ENCODE results near the gene NOS1.

The NOS1 gene

GRCh38 chr12:117363056-117363662 lies 1.7 kb upstream of the NOS1 start:
- no peak for DNase-seq (ENCODE audit: low read depth)

- DNase-seq (ENCODE audit: low read depth) = no peak
Observed at GRCh38 chr12:117362391-117362790, 965 bp upstream of the NOS1 start.

DNA sequence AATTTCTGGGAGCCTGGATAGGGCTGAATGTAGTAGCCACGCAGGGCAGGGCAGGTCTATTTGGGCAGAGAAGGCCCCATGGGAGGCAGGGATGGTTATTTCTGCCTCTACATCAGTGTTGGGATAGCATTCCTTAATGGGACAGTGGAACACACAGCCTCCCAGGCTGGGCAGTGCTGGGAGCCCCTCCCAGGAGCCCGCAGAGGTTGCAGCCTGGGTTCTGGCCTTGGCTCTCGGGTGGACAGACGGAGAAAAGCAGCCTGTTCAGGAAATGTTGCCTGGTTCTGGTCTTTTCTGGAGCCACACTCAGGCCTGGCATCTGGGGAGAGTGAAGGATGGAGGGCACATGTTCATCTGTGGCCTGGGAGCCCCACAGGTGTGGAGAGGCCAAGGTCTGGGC lies 479 bp upstream of the NOS1 start:
- no peak for DNase-seq (ENCODE audit: low read depth)

DNA sequence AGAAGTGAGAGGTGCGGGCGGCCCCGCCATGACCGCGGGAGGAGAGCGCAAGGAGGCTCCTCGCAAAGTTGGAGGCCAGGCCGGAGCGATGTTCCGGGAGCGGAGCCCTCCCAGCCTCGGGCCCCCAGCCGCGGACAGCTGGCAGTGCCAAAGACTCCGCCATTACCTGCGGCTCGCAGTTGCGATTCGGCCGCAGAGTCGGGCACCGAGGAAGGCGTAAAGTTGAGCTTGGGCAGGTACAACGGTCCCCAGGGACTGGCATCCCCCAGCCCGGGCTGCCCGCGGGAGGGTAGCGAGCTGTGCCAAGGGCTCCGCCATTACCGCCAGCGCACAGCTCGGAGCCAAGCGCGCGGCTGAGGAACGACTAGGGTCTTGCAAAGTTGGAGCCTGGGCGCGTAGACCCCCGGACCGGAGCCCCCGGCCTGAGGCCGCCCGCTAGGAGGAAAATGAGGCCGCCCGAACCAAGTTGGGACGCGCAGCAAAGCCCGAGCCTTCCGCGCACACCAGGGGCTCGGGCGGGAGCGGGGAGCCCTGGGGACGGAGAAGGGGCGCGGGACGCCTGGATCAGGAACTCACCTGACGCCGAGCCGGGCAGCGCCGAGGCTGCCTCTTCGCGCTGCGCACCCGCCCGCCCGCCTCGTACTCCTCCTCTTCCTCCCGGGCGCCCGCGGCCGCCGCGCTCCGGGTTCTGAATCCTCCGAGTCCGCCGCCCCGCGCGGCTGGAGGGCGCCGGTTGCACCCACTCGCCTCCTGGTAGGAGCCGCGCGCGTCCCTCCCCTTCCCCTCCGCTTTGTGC lies 677 bp downstream of the NOS1 start:
- DNase-seq (ENCODE audit: low read depth) = no peak

- DNase-seq (ENCODE audit: low read depth) = no peak
Observed at GRCh38 chr12:117360222-117360550, 1.2 kb downstream of the NOS1 start.

- no peak for DNase-seq (ENCODE audit: low read depth)
Observed at GRCh38 chr12:117359029-117359845, 2.2 kb downstream of the NOS1 start.

- no peak for DNase-seq (ENCODE audit: low read depth)
Observed at GRCh38 chr12:117356048-117356447, 5.4 kb downstream of the NOS1 start.

DNA sequence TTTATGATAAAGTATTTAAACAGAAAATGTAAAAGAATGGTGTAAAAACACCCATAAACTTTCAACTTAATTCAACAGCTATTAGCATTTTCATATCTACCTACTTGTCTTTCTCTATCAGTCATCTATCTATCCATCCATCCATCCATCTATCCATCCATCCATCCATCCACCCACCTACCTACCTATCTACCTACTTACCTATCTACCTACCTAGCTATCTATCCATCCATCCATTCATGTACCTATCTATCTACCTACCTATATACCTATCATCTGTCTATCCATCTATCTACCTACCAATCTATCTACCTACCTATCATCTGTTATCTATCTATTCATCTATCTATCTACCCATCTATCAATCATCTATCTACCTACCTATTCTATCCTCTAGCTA lies 8.5 kb downstream of the NOS1 start:
- no peak for DNase-seq (ENCODE audit: low read depth)

DNA sequence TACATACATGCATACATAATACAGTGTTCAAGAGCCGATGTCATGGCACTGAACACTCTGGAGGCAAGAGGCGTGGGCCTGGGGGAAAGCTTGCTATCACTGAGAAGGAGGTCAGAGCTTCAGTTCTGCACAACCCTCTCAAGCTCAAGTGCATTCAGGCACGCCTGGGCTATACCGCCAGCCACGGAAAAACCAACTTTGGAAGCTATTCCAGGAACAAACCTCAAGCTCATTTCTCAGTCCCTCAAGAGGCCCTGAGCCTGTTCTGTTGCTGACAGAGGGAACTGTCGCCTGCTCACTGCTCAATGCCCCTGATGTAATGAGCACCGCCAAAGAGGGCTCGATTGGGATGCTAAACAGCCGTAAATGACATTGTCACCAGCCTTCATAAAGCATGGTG lies 9.2 kb downstream of the NOS1 start:
- no peak for DNase-seq (ENCODE audit: low read depth)

- no peak for DNase-seq (ENCODE audit: low read depth)
Observed at GRCh38 chr12:117350140-117350539, 11.3 kb downstream of the NOS1 start.

DNA sequence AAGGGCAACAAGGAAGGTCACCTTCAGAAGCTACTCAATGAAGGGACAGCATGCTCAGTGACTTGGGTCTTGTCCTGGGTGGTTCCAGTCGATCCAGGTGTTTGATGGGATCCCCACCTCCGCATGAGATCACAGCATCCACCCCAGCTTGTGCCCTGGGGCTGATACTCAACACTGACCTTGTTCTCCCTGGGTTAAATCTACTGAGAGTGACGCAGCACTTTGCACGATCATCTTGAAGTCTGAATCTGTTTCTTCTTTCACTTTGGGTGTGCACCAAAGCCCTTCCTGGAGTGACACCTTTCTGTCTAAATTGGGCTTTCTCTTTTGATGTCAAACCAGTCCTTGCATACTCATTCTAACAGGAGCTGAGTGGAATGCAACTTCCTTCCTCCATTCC lies 13.8 kb downstream of the NOS1 start:
- DNase-seq (ENCODE audit: low read depth) = no peak

DNA sequence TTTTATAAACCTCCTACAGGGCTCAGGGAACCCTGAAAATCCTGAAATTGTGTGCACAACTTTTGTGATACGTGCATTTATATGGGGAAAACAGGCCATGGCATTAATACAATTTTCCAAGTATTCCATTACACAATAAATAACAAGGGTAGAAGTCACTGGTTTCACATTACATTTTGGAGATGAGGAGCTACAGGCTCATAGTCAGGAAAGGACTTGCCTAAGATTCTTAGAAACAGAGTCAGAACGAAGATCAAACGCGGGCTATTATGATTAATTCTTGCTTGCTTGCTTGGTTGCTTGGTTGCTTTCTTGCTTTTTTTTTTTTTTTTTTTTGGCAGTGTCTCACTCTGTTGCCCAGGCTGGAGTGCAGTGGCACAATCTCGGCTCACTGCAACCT lies 16.7 kb downstream of the NOS1 start:
- no peak for DNase-seq (ENCODE audit: low read depth)

GRCh38 chr12:117343849-117344248 lies 17.6 kb downstream of the NOS1 start:
- DNase-seq (ENCODE audit: low read depth) = no peak

DNA sequence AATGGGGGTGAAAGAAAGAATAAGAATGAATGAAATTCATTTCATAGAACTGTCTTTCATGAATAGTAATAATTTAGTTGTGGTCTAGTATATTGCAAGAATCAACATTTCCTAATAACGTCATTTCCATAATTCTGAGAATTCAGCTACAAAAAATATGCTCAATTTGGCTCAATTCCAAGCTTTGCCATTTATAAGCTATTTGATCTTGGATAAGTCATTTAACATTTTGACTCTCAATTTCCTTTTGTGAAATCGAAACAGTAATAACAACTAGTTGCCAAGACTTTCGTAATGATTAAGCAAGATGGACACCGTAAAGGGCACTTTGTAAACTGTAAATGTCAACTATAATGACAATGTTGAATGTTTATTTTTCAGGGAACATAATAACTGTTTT lies 18.1 kb downstream of the NOS1 start:
- no peak for DNase-seq (ENCODE audit: low read depth)

DNA sequence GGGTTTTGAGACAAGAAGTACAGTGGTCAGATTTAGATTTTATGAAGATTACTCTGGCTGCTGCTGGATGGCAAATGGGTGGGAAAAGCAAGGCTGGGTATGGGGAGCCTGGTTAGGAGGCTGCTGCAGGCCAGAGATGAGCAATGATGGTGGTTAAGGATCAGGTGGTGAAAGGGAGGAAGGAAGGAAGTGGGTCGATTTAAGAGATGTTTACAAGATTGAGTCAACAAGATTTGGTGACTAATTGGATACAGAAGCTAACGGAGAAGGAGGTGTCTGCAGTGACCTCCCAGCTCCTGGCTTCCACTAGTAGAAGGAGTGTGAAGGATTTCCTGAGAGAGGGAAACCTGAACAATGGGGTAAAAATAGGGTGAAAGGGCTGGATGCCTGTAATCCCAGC lies 18.7 kb downstream of the NOS1 start:
- DNase-seq (ENCODE audit: low read depth) = no peak

GRCh38 chr12:117342247-117342646 lies 19.2 kb downstream of the NOS1 start:
- no peak for DNase-seq (ENCODE audit: low read depth)

- no peak for DNase-seq (ENCODE audit: low read depth)
Observed at GRCh38 chr12:117339104-117339503, 22.3 kb downstream of the NOS1 start.

DNA sequence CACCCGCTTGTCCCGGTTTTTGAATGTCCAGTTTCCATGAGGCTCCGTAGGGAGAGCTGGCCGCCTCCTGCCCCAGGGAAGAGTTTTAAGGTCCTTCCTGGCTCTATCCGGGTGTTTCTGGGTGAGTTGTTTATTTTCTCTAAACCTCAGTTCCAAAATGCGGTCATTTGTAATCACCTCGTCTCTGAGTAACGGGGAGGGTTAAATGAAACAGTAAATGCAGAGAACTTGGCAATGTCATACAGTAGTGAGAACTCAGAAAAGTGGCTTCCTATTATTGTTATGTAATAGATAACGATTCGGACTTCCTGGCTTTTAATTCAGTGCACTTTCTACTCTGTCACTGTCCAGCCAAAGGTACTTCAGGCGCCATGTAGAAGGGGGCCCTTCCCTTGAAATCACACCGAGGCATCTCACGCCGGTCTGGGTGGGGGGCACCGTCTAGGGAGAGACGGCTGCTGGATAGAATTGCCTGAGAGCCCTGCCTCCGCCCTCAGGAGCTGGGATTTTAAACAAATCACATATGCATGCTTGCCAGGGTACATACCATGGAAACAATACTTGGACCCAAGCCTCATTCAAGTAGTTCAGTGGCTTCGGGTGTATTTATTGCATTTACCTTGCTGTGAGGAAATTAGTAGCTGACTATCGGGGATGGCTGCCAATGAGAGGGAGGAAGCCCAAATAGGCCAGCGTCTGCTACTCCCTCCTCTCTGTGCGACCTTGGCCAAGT lies 26.4 kb downstream of the NOS1 start:
- DNase-seq (ENCODE audit: low read depth) = no peak

DNA sequence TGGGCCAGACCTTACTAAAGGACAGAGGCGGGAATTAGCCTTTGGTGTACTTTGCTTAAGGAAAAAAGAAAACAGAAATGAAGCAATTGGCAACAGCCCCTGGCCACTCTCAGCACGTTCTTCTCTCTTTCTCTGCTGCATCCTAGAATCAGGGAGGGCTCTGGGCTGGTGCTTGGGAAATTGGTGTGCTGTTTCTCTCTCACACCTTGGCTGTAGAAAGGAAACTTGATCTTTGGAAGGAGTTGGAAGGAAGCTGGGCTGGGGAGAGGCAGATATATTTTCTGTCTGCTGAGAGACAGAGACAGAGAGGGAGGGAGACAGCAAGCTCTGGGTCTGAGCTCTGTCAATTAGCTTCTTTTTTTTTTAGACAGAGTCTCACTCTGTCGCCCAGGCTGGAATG lies 27.4 kb downstream of the NOS1 start:
- DNase-seq (ENCODE audit: low read depth) = no peak

GRCh38 chr12:117333331-117333881 lies 28.0 kb downstream of the NOS1 start:
- no peak for DNase-seq (ENCODE audit: low read depth)

- DNase-seq (ENCODE audit: low read depth) = no peak
Observed at GRCh38 chr12:117331691-117332090, 29.7 kb downstream of the NOS1 start.

DNA sequence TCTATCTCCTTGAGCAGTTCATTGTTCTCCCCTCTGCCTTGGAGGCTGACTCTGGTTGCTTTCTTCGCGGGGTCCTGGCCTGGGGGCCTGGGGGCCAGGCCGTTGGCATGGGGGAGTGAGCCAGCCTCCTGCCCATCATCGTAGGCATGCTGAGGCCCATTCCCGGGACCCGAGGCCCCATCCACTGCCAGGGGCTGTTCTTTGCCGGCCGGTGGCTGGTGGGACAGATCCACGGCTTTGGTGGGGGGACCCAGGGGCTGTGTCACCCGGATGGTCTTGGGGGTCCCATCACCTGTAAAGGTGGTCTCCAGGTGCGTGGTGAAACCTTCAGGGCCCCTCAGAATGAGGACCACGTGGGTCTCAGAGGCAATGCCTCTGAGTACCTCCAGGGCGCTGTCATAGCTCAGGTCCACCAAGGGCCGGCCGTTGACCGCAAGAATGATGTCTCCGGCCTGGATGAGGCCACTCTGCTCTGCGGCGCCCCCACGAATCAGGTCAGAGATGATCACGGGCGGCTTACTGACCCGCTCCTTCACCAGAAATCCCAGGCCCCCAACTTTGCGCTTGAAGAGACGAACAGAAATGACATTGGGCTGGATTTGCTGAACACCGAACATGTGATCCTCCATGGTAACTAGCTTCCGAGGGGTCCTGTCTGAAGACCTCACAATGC lies 30.8 kb downstream of the NOS1 start:
- no peak for DNase-seq (ENCODE audit: low read depth)

All from activated T-helper 9 cell treated with anti-CD3 and anti-CD28 coated beads, Interleukin-2, amount 50 U/mL, for 16 hours (primary cell).